Measurements from ENCODE around the gene OLIG2. TPM values are rescaled to one million over a fixed set of nuclear protein-coding genes. Genes with fewer than 3 reads are reported as not detected.

Gene OLIG2
- total RNA-seq, 2 donors from 2014 or later, result 0.53 TPM; not detected in 1

GRCh38 chr21:33040215-33040614 is 14.5 kb downstream of the OLIG2 start:
- Histone ChIP-seq H3K27me3 (ENCODE audit: control insufficient read depth, insufficient read depth, low read length, poor library complexity, severe bottlenecking) (peaks cover 54% of the 10 kb centered on the region), H3K36me3 (ENCODE audit: control insufficient read depth, insufficient read depth, low read length) (no peaks in the 10 kb centered on the region), H3K9ac (ENCODE audit: extremely low read depth, low read length, poor library complexity, severe bottlenecking) (no peak overlapping the region), H3K4me3 (ENCODE audit: low read length) (no peak overlapping the region), H3K27ac (ENCODE audit: low read depth, low read length) (no peak overlapping the region), H3K4me1 (ENCODE audit: control insufficient read depth, insufficient read depth, low read length) (no peaks in the 10 kb centered on the region), H3K9me3 (ENCODE audit: control insufficient read depth, low read length) (no peaks in the 10 kb centered on the region)
- peaks cover 55% of the 10 kb centered on the region for H3K27me3 Mint-ChIP-seq (ENCODE audit: insufficient read depth)
- TF ChIP-seq CTCF (conservative IDR thresholded peaks at IDR 0.05), result no peak
- H3K4me3 Mint-ChIP-seq, result no peak overlapping the region
- DNase-seq, result no peak
- no peaks in the 10 kb centered on the region for H3K9me3 Mint-ChIP-seq
- no peaks in the 10 kb centered on the region for H3K36me3 Mint-ChIP-seq (ENCODE audit: low read depth)
- H3K4me1 Mint-ChIP-seq, result peaks cover 9% of the 10 kb centered on the region
- 83 to 91% methylated on average over 1 to 3 of the region's 3 CpGs for WGBS, 2 experiments (ENCODE audit: insufficient coverage in 1 of 2, insufficient read length in 1 of 2)
- no peak overlapping the region for H3K27ac Mint-ChIP-seq

GRCh38 chr21:33041981-33042380 is 16.2 kb downstream of the OLIG2 start:
- WGBS, 2 experiments (ENCODE audit: insufficient coverage in 1 of 2, insufficient read length in 1 of 2), result 39 to 100% methylated on average over 1 to 2 of the region's 2 CpGs
- DNase-seq, result no peak
- peaks cover 47% of the 10 kb centered on the region for H3K27me3 ChIP-seq (ENCODE audit: control insufficient read depth, insufficient read depth, low read length, poor library complexity, severe bottlenecking)
- H3K36me3 ChIP-seq (ENCODE audit: control insufficient read depth, insufficient read depth, low read length), result no peaks in the 10 kb centered on the region
- Mint-ChIP-seq H3K36me3 (ENCODE audit: low read depth) (no peaks in the 10 kb centered on the region), H3K27me3 (ENCODE audit: insufficient read depth) (peaks cover 48% of the 10 kb centered on the region), H3K27ac (no peak overlapping the region), H3K4me1 (peaks cover 5% of the 10 kb centered on the region), H3K9me3 (no peaks in the 10 kb centered on the region), H3K4me3 (no peak overlapping the region)
- no peak overlapping the region for H3K27ac ChIP-seq (ENCODE audit: low read depth, low read length)
- H3K4me1 ChIP-seq (ENCODE audit: control insufficient read depth, insufficient read depth, low read length), result no peaks in the 10 kb centered on the region
- no peak overlapping the region for H3K9ac ChIP-seq (ENCODE audit: extremely low read depth, low read length, poor library complexity, severe bottlenecking)
- no peaks in the 10 kb centered on the region for H3K9me3 ChIP-seq (ENCODE audit: control insufficient read depth, low read length)
- no peak overlapping the region for H3K4me3 ChIP-seq (ENCODE audit: low read length)
- TF ChIP-seq CTCF (conservative IDR thresholded peaks at IDR 0.05), result no peak

GRCh38 chr21:33042812-33043211 is 17.1 kb downstream of the OLIG2 start:
- DNase-seq, result no peak
- Mint-ChIP-seq H3K36me3 (ENCODE audit: low read depth) (no peaks in the 10 kb centered on the region), H3K27ac (no peak overlapping the region), H3K4me3 (no peak overlapping the region), H3K4me1 (peaks cover 5% of the 10 kb centered on the region), H3K27me3 (ENCODE audit: insufficient read depth) (peaks cover 46% of the 10 kb centered on the region), H3K9me3 (no peaks in the 10 kb centered on the region)
- Histone ChIP-seq H3K27me3 (ENCODE audit: control insufficient read depth, insufficient read depth, low read length, poor library complexity, severe bottlenecking) (peaks cover 45% of the 10 kb centered on the region), H3K27ac (ENCODE audit: low read depth, low read length) (no peak overlapping the region), H3K9me3 (ENCODE audit: control insufficient read depth, low read length) (no peaks in the 10 kb centered on the region), H3K4me3 (ENCODE audit: low read length) (no peak overlapping the region), H3K4me1 (ENCODE audit: control insufficient read depth, insufficient read depth, low read length) (no peaks in the 10 kb centered on the region), H3K9ac (ENCODE audit: extremely low read depth, low read length, poor library complexity, severe bottlenecking) (no peak overlapping the region), H3K36me3 (ENCODE audit: control insufficient read depth, insufficient read depth, low read length) (no peaks in the 10 kb centered on the region)
- TF ChIP-seq CTCF (conservative IDR thresholded peaks at IDR 0.05), result no peak
- 84 to 96% methylated on average over 3 to 4 of the region's 4 CpGs for WGBS, 2 experiments (ENCODE audit: insufficient coverage in 1 of 2, insufficient read length in 1 of 2)

All from endodermal cell (in vitro differentiated cells).